SK-N-SH treated with all-trans-retinoic acid at 6 μM for 48 hours (cell line): ENCODE results near the gene FANCD2.

Experiments used
- CSDC2 ChIP-seq: fragments of 250-450 bp; sonication (Bioruptor Pico); IDR thresholded peaks from 2 replicates; pipeline ENCODE4 v1.5.0; 2020; ENCODE audit warnings: mild to moderate bottlenecking, moderate library complexity
- OSR1 ChIP-seq: fragments of 250-450 bp; sonication (Bioruptor Pico); IDR thresholded peaks from 2 replicates; pipeline ENCODE4 v1.8.0; 2022; ENCODE audit warnings: moderate library complexity, mild to moderate bottlenecking, inconsistent platforms
- PATZ1 ChIP-seq: fragments of 250-450 bp; sonication (Bioruptor Pico); IDR thresholded peaks from 2 replicates; pipeline ENCODE4 v1.8.0; 2020; ENCODE audit warnings: mild to moderate bottlenecking, moderate library complexity, borderline replicate concordance
- RARB ChIP-seq: fragments of 250-450 bp; sonication (Bioruptor Pico); IDR thresholded peaks from 2 replicates; pipeline ENCODE4 v1.8.0; 2021; ENCODE audit warnings: mild to moderate bottlenecking, moderate library complexity
- SNAI2 ChIP-seq: fragments of 250-450 bp; sonication (Bioruptor Pico); IDR thresholded peaks from 2 replicates; pipeline ENCODE4 v1.5.0; 2020; ENCODE audit warnings: mild to moderate bottlenecking, moderate library complexity
- TCF4 ChIP-seq: fragments of 250-450 bp; sonication (Bioruptor Pico); IDR thresholded peaks from 2 replicates; pipeline ENCODE4 v1.8.0; 2021; ENCODE audit warnings: mild to moderate bottlenecking, moderate library complexity, borderline replicate concordance
- ZC3H10 ChIP-seq: fragments of 250-450 bp; sonication (Bioruptor Pico); IDR thresholded peaks from 2 replicates; pipeline ENCODE4 v1.5.1; 2021; ENCODE audit warnings: mild to moderate bottlenecking, moderate library complexity
- TF ChIP-seq, protein P1 (sequence below): fragments of 250-450 bp; sonication (Bioruptor Pico); IDR thresholded peaks from 2 replicates; pipeline ENCODE4 v1.5.0; 2020; ENCODE audit warnings: mild to moderate bottlenecking, moderate library complexity

- TF ChIP-seq OSR1 (CRISPR knock-in tag) = no peak
- TF ChIP-seq PATZ1 (CRISPR knock-in tag) = no peak
- TF ChIP-seq RARB (CRISPR knock-in tag) = no peak
- TF ChIP-seq SNAI2 (CRISPR knock-in tag) = no peak
- TF ChIP-seq TCF4 = no peak
- TF ChIP-seq CSDC2 = no peak
- TF ChIP-seq, protein P1, sequence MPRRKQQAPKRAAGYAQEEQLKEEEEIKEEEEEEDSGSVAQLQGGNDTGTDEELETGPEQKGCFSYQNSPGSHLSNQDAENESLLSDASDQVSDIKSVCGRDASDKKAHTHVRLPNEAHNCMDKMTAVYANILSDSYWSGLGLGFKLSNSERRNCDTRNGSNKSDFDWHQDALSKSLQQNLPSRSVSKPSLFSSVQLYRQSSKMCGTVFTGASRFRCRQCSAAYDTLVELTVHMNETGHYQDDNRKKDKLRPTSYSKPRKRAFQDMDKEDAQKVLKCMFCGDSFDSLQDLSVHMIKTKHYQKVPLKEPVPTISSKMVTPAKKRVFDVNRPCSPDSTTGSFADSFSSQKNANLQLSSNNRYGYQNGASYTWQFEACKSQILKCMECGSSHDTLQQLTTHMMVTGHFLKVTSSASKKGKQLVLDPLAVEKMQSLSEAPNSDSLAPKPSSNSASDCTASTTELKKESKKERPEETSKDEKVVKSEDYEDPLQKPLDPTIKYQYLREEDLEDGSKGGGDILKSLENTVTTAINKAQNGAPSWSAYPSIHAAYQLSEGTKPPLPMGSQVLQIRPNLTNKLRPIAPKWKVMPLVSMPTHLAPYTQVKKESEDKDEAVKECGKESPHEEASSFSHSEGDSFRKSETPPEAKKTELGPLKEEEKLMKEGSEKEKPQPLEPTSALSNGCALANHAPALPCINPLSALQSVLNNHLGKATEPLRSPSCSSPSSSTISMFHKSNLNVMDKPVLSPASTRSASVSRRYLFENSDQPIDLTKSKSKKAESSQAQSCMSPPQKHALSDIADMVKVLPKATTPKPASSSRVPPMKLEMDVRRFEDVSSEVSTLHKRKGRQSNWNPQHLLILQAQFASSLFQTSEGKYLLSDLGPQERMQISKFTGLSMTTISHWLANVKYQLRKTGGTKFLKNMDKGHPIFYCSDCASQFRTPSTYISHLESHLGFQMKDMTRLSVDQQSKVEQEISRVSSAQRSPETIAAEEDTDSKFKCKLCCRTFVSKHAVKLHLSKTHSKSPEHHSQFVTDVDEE (CRISPR knock-in tag) = no peak
- TF ChIP-seq ZC3H10 (CRISPR knock-in tag) = no peak
Measured at GRCh38 chr3:10136426-10137005, 110.3 kb downstream of the FANCD2 start.
